Esophagus squamous epithelium (tissue), 4 donors: Measurements from ENCODE around the gene VPS26C.

Source experiments
- POLR2A ChIP-seq, 4 donors: fragments of 450-650 bp; IDR thresholded peaks; one replicate each; pipeline ENCODE4 v1.6.1; 2017; ENCODE audit warnings: antibody characterized with exemption in 4 of 4, mild to moderate bottlenecking in 4 of 4, moderate library complexity in 3 of 4
- TF ChIP-seq, protein P1 (sequence below), 6 experiments: fragments of 450-650 bp in 4 of 6; fragments of 200-600 bp in 2 of 6; sonication (generic) in 2 of 6; IDR thresholded peaks; one replicate each; pipeline ENCODE4 v1.5.1; 2016 to 2019; ENCODE audit warnings: antibody characterized with exemption in 6 of 6, mild to moderate bottlenecking in 4 of 6, moderate library complexity in 4 of 6

DNA sequence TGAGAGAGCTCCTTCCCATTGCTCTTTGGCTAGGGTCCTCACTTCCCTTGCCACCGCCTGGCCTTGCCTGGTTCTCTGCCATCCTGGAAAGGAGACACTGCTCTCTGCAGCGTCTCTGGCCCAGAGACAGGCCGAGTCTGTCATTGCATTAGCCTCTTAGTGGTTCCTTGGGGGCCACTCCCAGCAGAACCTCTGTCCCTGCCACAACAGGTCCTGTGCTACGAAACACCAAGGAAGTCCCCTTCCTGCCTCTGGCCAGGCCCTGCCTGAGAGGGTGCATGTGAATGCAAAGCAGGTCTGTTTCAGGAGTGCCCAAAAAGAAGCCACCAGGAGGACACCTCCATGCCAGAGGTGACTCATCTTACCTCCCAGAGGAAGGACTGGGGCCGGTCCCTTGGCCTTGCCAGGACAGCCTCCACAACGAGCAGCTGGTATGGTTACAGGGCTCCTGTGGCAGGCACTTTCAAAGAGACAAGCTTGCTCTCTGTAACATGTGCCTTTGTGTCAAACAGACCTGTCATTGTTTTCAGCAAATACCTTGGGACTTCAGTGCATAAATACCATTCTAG, 59.6 kb downstream of the VPS26C start:
- TF ChIP-seq, protein P1, sequence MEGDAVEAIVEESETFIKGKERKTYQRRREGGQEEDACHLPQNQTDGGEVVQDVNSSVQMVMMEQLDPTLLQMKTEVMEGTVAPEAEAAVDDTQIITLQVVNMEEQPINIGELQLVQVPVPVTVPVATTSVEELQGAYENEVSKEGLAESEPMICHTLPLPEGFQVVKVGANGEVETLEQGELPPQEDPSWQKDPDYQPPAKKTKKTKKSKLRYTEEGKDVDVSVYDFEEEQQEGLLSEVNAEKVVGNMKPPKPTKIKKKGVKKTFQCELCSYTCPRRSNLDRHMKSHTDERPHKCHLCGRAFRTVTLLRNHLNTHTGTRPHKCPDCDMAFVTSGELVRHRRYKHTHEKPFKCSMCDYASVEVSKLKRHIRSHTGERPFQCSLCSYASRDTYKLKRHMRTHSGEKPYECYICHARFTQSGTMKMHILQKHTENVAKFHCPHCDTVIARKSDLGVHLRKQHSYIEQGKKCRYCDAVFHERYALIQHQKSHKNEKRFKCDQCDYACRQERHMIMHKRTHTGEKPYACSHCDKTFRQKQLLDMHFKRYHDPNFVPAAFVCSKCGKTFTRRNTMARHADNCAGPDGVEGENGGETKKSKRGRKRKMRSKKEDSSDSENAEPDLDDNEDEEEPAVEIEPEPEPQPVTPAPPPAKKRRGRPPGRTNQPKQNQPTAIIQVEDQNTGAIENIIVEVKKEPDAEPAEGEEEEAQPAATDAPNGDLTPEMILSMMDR (IDR thresholded peaks at IDR 0.05), result no peak
- TF ChIP-seq POLR2A (IDR thresholded peaks at IDR 0.05), result no peak
